ENCODE measurements around the gene TACC2. TPM values are rescaled to one million over a fixed set of nuclear protein-coding genes. Genes with fewer than 3 reads are reported as not detected.

The TACC2 gene
- total RNA-seq, 6 experiments from 2014 or later: 16.2 to 21.1 (median 18.8) TPM

DNA sequence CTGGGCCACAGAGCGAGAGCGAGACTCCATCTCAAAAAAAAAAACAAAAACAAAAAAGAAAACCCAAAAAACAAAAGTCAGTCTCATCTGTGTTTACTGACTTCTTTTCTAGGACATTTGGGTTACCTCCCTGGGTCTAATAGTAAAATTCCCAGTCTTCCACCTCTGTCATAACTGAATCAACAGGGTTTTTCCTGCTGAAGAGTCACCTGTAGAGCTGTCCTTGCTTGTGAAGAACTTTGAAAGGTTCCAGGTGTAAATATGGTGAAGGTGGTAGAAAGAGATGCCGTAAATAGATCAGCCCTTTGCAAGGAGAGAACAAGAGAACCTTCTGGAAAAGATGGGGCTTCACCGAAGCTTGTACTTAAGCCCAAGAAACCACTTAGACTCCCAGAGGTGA lies 169.4 kb downstream of the TACC2 start:
- H3K27me3 ChIP-seq: no peaks in the 10 kb centered on the region
- WGBS (ENCODE audit: insufficient coverage, low coverage, low lambda C conversion rate, missing lambda C conversion rate): 87% methylated on average over 3 of the region's 4 CpGs
- intact Hi-C loops (cut with DNase I): no loop called here
- TF ChIP-seq POLR2A (IDR thresholded peaks at IDR 0.05): no peak
- TF ChIP-seq, protein P1, sequence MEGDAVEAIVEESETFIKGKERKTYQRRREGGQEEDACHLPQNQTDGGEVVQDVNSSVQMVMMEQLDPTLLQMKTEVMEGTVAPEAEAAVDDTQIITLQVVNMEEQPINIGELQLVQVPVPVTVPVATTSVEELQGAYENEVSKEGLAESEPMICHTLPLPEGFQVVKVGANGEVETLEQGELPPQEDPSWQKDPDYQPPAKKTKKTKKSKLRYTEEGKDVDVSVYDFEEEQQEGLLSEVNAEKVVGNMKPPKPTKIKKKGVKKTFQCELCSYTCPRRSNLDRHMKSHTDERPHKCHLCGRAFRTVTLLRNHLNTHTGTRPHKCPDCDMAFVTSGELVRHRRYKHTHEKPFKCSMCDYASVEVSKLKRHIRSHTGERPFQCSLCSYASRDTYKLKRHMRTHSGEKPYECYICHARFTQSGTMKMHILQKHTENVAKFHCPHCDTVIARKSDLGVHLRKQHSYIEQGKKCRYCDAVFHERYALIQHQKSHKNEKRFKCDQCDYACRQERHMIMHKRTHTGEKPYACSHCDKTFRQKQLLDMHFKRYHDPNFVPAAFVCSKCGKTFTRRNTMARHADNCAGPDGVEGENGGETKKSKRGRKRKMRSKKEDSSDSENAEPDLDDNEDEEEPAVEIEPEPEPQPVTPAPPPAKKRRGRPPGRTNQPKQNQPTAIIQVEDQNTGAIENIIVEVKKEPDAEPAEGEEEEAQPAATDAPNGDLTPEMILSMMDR (IDR thresholded peaks at IDR 0.05): no peak
- no peak overlapping the region for H3K27ac ChIP-seq
- no peaks in the 10 kb centered on the region for H3K9me3 ChIP-seq
- no peak overlapping the region for H3K4me3 ChIP-seq
- ATAC-seq (no peak), DNase-seq (no peak)
- no peaks in the 10 kb centered on the region for H3K36me3 ChIP-seq
- H3K4me1 ChIP-seq: peaks cover 0 to 25% (median 9%) of the 10 kb centered on the region in 4 donors

DNA sequence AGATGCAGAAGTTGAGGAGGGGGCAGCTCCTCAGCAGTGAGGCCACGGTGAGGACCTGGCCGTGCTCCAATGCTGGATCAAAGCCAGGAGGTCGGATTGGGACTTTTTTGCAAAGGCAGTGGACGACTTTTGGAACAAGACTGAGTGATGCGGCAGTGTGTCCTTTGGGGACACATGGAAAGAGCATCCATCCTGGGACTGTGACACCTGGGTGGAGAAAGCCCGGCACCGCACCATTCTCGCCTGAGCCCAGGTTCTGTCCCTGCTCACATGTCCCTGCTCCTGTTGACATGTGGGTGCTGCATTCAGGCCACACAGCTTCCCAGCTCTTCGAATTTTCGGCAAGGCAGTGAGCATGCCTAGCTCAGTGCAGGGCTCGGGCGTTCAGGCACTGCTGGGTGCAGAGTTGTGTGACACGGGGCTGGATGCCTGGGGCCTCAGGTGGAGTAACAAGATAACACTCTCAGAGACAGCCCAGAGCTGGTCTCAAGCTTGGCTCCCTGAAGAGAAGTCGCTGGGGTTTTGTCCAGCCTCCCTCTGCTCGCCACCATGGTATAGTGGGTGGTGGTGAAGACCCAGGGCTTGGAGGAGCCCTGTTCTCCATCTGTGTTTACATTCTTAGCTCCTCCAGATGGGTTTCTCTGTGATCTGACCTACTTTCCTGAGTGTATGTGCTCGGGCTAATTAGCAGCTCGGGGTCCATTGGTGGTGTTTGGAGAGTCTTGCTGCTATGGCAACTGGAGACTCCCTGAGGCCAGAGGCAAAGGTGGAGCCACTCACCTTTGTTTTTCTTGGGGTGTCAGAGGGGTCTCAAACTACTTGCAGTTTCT lies 170.4 kb downstream of the TACC2 start:
- H3K27ac ChIP-seq: no peak overlapping the region
- no peak for TF ChIP-seq POLR2A (IDR thresholded peaks at IDR 0.05)
- TF ChIP-seq, protein P1 (IDR thresholded peaks at IDR 0.05): no peak
- no peaks in the 10 kb centered on the region for H3K27me3 ChIP-seq
- intact Hi-C loops (cut with DNase I): no loop called here
- 34% methylated on average over 3 of the region's 17 CpGs for WGBS (ENCODE audit: insufficient coverage, low coverage, low lambda C conversion rate, missing lambda C conversion rate)
- peaks cover 0 to 35% (median 12%) of the 10 kb centered on the region in 4 donors for H3K4me1 ChIP-seq
- DNase-seq (no peak), ATAC-seq (no peak)
- no peak overlapping the region for H3K4me3 ChIP-seq
- no peaks in the 10 kb centered on the region for H3K9me3 ChIP-seq
- no peaks in the 10 kb centered on the region for H3K36me3 ChIP-seq

DNA sequence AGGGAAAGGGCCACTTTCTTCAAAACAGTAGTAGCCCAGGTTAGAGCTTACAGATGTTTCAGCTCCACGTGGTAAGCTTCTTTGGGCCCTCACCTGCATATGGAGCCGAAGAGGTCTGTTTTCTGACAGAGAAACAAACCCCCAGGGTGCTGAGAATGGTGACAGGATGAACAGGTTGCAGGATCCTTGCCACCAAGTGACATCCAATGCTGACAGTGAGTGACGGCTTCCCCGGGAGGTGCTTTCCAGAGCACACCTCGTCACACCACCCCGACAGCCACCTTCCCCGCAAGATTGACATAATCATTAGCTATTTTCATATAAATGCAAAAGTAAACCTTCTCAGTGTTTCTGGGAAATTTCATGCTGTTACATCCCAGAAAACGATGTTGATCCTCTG lies 172.8 kb downstream of the TACC2 start:
- DNase-seq (no peak), ATAC-seq (no peak)
- Histone ChIP-seq H3K9me3 (no peaks in the 10 kb centered on the region), H3K4me3 (no peak overlapping the region), H3K36me3 (no peaks in the 10 kb centered on the region), H3K27me3 (no peaks in the 10 kb centered on the region), H3K4me1 (peaks cover 0 to 40% (median 18%) of the 10 kb centered on the region in 4 donors), H3K27ac (no peak overlapping the region)
- TF ChIP-seq POLR2A (IDR thresholded peaks at IDR 0.05): no peak
- TF ChIP-seq, protein P1 (IDR thresholded peaks at IDR 0.05): no peak
- intact Hi-C loops (cut with DNase I): no loop called here
- WGBS (ENCODE audit: insufficient coverage, low coverage, low lambda C conversion rate, missing lambda C conversion rate): 67% methylated on average over 1 of the region's 8 CpGs

DNA sequence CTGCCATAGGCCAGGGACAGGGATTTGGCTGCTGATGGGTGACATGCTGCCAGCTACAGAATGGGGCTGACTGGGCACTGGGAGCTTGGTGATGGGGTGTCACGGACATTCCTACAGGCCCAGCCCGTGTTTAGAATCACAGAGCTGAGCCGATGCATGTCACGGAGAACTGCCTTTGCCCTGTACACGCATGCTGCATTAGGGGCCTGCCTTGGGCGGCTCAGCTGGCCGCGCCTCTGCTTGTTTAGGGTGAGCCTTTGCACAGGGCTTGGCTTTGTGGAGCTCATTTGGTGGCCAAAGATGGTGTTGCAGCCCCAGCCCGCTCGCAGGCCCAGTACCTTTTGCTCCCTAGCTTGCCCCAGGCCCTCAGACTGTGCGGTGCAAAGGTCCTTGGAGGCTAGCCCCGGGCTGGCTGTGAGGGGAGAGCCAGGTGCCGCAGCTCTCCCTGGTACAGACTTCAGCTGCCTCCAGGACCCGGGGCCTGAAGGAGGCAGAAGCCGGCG lies 173.8 kb downstream of the TACC2 start:
- TF ChIP-seq, protein P1 (IDR thresholded peaks at IDR 0.05): peak in 2 of 4 donors; percentile 19 to 54
- TF ChIP-seq POLR2A (IDR thresholded peaks at IDR 0.05): peak; percentile 35
- H3K27ac ChIP-seq: peak overlapping the region in 2 of 3 donors; percentile 26 to 52
- intact Hi-C loops (cut with DNase I): no loop called here
- 38% methylated on average over 8 of the region's 16 CpGs for WGBS (ENCODE audit: insufficient coverage, low coverage, low lambda C conversion rate, missing lambda C conversion rate)
- peaks cover 0 to 40% (median 18%) of the 10 kb centered on the region in 4 donors for H3K4me1 ChIP-seq
- H3K27me3 ChIP-seq: no peaks in the 10 kb centered on the region
- DNase-seq (peak; percentile 66 to 90 (median 89)), ATAC-seq (peak; percentile 64 to 86 (median 82))
- H3K4me3 ChIP-seq: peak overlapping the region; percentile 19 to 47 (median 43)
- H3K36me3 ChIP-seq: no peaks in the 10 kb centered on the region
- no peaks in the 10 kb centered on the region for H3K9me3 ChIP-seq
